ENCODE measurements around the gene NRSN2. TPM values are rescaled to one million over a fixed set of nuclear protein-coding genes. Genes with fewer than 3 reads are reported as not detected.
"Not testable (repeated sequence)": the region's sequence is repeated elsewhere in the genome, so short reads cannot be mapped to it uniquely, and the experiment has no call there.

The NRSN2 gene
- total and polyA plus RNA-seq, 2 donors (not counting 1 experiment from before 2014, with no cell fraction given): 5.0 to 8.6 TPM

GRCh38 chr20:354298-354977 is 7.5 kb downstream of the NRSN2 start:
- Mint-ChIP-seq H3K27ac (no peak overlapping the region), H3K4me3 (no peak overlapping the region), H3K4me1 (peaks cover 11% of the 10 kb centered on the region), H3K27me3 (no peaks in the 10 kb centered on the region), H3K9me3 (ENCODE audit: insufficient read depth) (no peaks in the 10 kb centered on the region)
- no peaks in the 10 kb centered on the region for H3K27me3 ChIP-seq (replicated peaks in 1 of 4; ENCODE audit: control extremely low read depth in 1 of 4, control insufficient read depth in 3 of 4, insufficient read depth in 4 of 4, low read length in 3 of 4)
- peaks cover 3 to 8% of the 10 kb centered on the region in 2 donors for H3K4me1 ChIP-seq (ENCODE audit: control insufficient read depth in 2 of 2, insufficient read depth in 2 of 2, low read length in 2 of 2)
- intact Hi-C loops (cut with micrococcal nuclease): loop anchor here (1.0 to 10.0 kb wide), 8 partner anchors 26 to 380 kb away; partner anchors contain the start of genes CSNK2A1, TBC1D20 and TRIB3
- H3K4me2 ChIP-seq (replicated peaks; ENCODE audit: low read depth, low read length, poor library complexity, severe bottlenecking): no peak overlapping the region
- H3K79me2 ChIP-seq (ENCODE audit: control insufficient read depth, insufficient read depth, low read length): no peaks in the 10 kb centered on the region
- H3K27ac ChIP-seq (ENCODE audit: low read length in 2 of 2): no peak overlapping the region
- ChIA-PET CTCF (interaction anchor here (0.7 to 6.6 kb wide), 27 partner anchors 9 to 293 kb away, joined by 3 to 169 read pairs (median 4); partner anchors contain the start of genes CSNK2A1 and TBC1D20), POLR2A (interaction anchor here (0.8 kb wide), 1 partner anchor 122 kb away, joined by 4 read pairs; no protein-coding TSS in a partner anchor)
- no peak overlapping the region for H3K4me3 ChIP-seq (ENCODE audit: control extremely low read depth in 1 of 5, extremely low read depth in 1 of 5, insufficient read depth in 1 of 5, low read depth in 2 of 5, low read length in 4 of 5)
- peak; percentile 100 for ATAC-seq (ENCODE audit: low read depth)
- H3K9ac ChIP-seq (ENCODE audit: low read length): no peak overlapping the region
- no peaks in the 10 kb centered on the region for H3K36me3 ChIP-seq (replicated peaks in 1 of 2; ENCODE audit: control extremely low read depth in 1 of 2, control insufficient read depth in 1 of 2, extremely low read depth in 1 of 2, insufficient read depth in 2 of 2, low read length in 1 of 2)
- DNase-seq: peak; percentile 89
- WGBS (ENCODE audit: insufficient coverage): 3% methylated on average over 10 of the region's 14 CpGs
- no peaks in the 10 kb centered on the region for H3K9me3 ChIP-seq (ENCODE audit: control extremely low read depth in 1 of 3, control insufficient read depth in 2 of 3, insufficient read depth in 1 of 3, low read length in 2 of 3)
- H2AFZ ChIP-seq (ENCODE audit: insufficient read depth, low read depth, low read length, poor library complexity, severe bottlenecking): no peak overlapping the region
- no peaks in the 10 kb centered on the region for H4K20me1 ChIP-seq (ENCODE audit: control insufficient read depth, insufficient read depth, low read length, poor library complexity, severe bottlenecking)
- TF ChIP-seq EZH2 (IDR thresholded peaks at IDR 0.05; ENCODE audit: borderline replicate concordance, insufficient read depth, low read depth, low read length, poor library complexity, severe bottlenecking): no peak
- TF ChIP-seq CTCF (IDR thresholded peaks at IDR 0.05): peak; percentile 91

GRCh38 chr20:356154-356553 is 9.2 kb downstream of the NRSN2 start:
- CTCF ChIA-PET: interaction anchor here (0.6 to 6.6 kb wide), 4 partner anchors 11 to 290 kb away, joined by 3 to 169 read pairs (median 4); no protein-coding TSS in a partner anchor
- intact Hi-C loops (cut with micrococcal nuclease): loop anchor here (10.0 kb wide), 1 partner anchor 379 kb away; no protein-coding TSS in a partner anchor
- DNase-seq; H3K4me3 ChIP-seq (ENCODE audit: control extremely low read depth in 1 of 5, extremely low read depth in 1 of 5, insufficient read depth in 1 of 5, low read depth in 2 of 5, low read length in 4 of 5); H3K9me3 ChIP-seq (ENCODE audit: control extremely low read depth in 1 of 3, control insufficient read depth in 2 of 3, insufficient read depth in 1 of 3, low read length in 2 of 3); H3K9me3 Mint-ChIP-seq (ENCODE audit: insufficient read depth); H3K27me3 ChIP-seq (replicated peaks in 1 of 4; ENCODE audit: control extremely low read depth in 1 of 4, control insufficient read depth in 3 of 4, insufficient read depth in 4 of 4, low read length in 3 of 4); H2AFZ ChIP-seq (ENCODE audit: insufficient read depth, low read depth, low read length, poor library complexity, severe bottlenecking); H3K27ac Mint-ChIP-seq; H3K27me3 Mint-ChIP-seq; H4K20me1 ChIP-seq (ENCODE audit: control insufficient read depth, insufficient read depth, low read length, poor library complexity, severe bottlenecking); H3K4me3 Mint-ChIP-seq; H3K79me2 ChIP-seq (ENCODE audit: control insufficient read depth, insufficient read depth, low read length); H3K27ac ChIP-seq (ENCODE audit: low read length in 2 of 2); H3K9ac ChIP-seq (ENCODE audit: low read length); H3K4me2 ChIP-seq (replicated peaks; ENCODE audit: low read depth, low read length, poor library complexity, severe bottlenecking); POLR2A ChIA-PET; H3K36me3 ChIP-seq (replicated peaks in 1 of 2; ENCODE audit: control extremely low read depth in 1 of 2, control insufficient read depth in 1 of 2, extremely low read depth in 1 of 2, insufficient read depth in 2 of 2, low read length in 1 of 2); ATAC-seq (ENCODE audit: low read depth): not testable (repeated sequence)
- WGBS (ENCODE audit: insufficient coverage): 94% methylated on average over 2 of the region's 2 CpGs
- peaks cover 18% of the 10 kb centered on the region for H3K4me1 Mint-ChIP-seq
- H3K4me1 ChIP-seq (ENCODE audit: control insufficient read depth in 2 of 2, insufficient read depth in 2 of 2, low read length in 2 of 2): peaks cover 7 to 17% of the 10 kb centered on the region in 2 donors
